Neural progenitor cell (in vitro differentiated cells): ENCODE measurements around the gene CABP2.

Source experiments
- CTCF ChIP-seq: fragments of 200-600 bp; sonication (generic); IDR thresholded peaks from 2 replicates; pipeline ENCODE4 v1.5.1; 2017; ENCODE audit warnings: antibody characterized with exemption, mild to moderate bottlenecking
- EZH2 ChIP-seq: fragments of 200-600 bp; sonication (generic); IDR thresholded peaks from 2 replicates; pipeline ENCODE4 v1.6.1; 2017; ENCODE audit warnings: antibody characterized with exemption, mild to moderate bottlenecking, moderate library complexity
- EZH2phosphoT487 ChIP-seq: fragments of 200-600 bp; sonication (generic); IDR thresholded peaks from 2 replicates; pipeline ENCODE4 v1.6.1; 2017; ENCODE audit warnings: antibody characterized with exemption

GRCh38 chr11:67541198-67541597 is 18.0 kb upstream of the CABP2 start:
- TF ChIP-seq CTCF (peak; percentile 8), EZH2 (no peak), EZH2phosphoT487 (no peak)
